Measurements from ENCODE around the gene SYTL5. TPM values are rescaled to one million over a fixed set of nuclear protein-coding genes. Genes with fewer than 3 reads are reported as not detected.

SYTL5 gene
- total RNA-seq, 6 experiments from 2014 or later, result 0.10 to 0.21 (median 0.16) TPM

DNA sequence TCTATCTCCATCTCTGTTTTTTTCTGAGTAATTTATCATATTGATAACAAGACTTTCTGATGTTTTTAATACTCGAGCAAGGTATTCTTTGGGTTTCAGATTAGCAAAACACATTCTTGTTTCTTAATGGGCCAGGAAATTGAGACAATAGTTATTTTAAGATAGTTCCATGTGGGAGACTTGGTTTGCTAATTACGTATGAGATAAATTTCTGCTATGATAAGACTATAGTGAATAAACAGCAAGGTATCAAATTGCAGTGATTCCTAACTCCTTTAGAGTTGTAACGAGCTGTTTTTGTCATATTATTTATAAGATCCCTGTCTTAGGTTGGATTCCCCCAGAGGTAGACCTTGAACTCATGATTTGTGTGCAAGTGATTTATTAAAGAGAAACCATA lies 38.3 kb downstream of the SYTL5 start:
- DNase-seq, result no peak
- Mint-ChIP-seq H3K27me3 (ENCODE audit: insufficient read depth) (no peaks in the 10 kb centered on the region), H3K27ac (no peak overlapping the region), H3K36me3 (ENCODE audit: low read depth) (no peaks in the 10 kb centered on the region), H3K9me3 (no peaks in the 10 kb centered on the region), H3K4me3 (no peak overlapping the region), H3K4me1 (ENCODE audit: low read depth) (no peaks in the 10 kb centered on the region)
- TF ChIP-seq, protein P1, sequence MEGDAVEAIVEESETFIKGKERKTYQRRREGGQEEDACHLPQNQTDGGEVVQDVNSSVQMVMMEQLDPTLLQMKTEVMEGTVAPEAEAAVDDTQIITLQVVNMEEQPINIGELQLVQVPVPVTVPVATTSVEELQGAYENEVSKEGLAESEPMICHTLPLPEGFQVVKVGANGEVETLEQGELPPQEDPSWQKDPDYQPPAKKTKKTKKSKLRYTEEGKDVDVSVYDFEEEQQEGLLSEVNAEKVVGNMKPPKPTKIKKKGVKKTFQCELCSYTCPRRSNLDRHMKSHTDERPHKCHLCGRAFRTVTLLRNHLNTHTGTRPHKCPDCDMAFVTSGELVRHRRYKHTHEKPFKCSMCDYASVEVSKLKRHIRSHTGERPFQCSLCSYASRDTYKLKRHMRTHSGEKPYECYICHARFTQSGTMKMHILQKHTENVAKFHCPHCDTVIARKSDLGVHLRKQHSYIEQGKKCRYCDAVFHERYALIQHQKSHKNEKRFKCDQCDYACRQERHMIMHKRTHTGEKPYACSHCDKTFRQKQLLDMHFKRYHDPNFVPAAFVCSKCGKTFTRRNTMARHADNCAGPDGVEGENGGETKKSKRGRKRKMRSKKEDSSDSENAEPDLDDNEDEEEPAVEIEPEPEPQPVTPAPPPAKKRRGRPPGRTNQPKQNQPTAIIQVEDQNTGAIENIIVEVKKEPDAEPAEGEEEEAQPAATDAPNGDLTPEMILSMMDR (IDR thresholded peaks at IDR 0.05), result no peak

DNA sequence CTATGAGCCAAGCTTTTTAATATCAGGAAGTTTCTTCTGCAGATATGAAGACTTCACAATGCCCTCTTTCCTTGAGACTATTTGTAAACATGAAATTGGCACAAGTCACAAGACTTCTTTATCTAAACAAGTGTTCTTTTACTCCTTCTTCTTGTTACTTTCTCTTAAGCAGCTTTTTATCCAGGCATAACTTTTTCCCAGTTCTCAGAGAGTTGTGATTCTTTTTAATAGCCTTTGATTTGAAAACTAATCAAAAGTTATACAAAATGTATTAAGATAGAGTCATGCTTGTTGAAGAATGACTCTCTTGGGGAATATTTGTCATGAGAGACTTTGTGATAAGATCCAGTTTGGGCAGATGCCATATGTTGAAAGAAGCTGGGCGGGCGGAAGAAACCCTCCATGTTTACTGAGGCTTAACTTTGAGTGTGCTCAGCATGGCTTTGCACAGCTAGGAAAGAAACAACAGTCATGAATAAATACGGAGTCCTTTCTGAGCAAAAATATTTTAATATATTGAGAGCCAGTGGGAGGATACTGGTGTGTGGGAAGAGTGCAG lies 39.3 kb downstream of the SYTL5 start:
- DNase-seq, result no peak
- no peaks in the 10 kb centered on the region for H3K36me3 Mint-ChIP-seq (ENCODE audit: low read depth)
- H3K9me3 Mint-ChIP-seq, result no peaks in the 10 kb centered on the region
- no peaks in the 10 kb centered on the region for H3K27me3 Mint-ChIP-seq (ENCODE audit: insufficient read depth)
- TF ChIP-seq, protein P1 (IDR thresholded peaks at IDR 0.05), result no peak
- no peaks in the 10 kb centered on the region for H3K4me1 Mint-ChIP-seq (ENCODE audit: low read depth)
- H3K27ac Mint-ChIP-seq, result no peak overlapping the region
- no peak overlapping the region for H3K4me3 Mint-ChIP-seq

DNA sequence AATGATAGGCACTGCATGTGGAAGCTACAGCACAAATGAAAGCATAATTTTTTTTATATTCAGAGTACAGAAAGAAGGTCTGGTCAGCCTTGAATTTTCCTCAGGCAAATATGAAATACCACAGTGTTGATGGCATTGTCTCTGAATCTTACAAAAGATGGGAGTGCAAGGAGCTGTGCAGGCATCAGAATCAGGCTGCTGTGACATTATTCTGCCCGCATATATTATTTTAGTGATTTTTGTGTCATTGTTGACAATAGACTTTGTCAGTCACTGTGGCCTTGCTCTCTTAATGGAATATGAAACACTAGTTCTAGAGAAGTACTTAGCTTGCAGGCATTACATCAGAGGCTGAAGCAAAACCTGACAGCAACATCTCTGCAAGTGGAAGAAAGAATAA lies 42.5 kb downstream of the SYTL5 start:
- TF ChIP-seq, protein P1 (IDR thresholded peaks at IDR 0.05), result no peak
- DNase-seq, result no peak
- H3K36me3 Mint-ChIP-seq (ENCODE audit: low read depth), result no peaks in the 10 kb centered on the region
- no peak overlapping the region for H3K4me3 Mint-ChIP-seq
- no peaks in the 10 kb centered on the region for H3K9me3 Mint-ChIP-seq
- H3K27me3 Mint-ChIP-seq (ENCODE audit: insufficient read depth), result no peaks in the 10 kb centered on the region
- peaks cover 16% of the 10 kb centered on the region for H3K4me1 Mint-ChIP-seq (ENCODE audit: low read depth)
- H3K27ac Mint-ChIP-seq, result no peak overlapping the region

DNA sequence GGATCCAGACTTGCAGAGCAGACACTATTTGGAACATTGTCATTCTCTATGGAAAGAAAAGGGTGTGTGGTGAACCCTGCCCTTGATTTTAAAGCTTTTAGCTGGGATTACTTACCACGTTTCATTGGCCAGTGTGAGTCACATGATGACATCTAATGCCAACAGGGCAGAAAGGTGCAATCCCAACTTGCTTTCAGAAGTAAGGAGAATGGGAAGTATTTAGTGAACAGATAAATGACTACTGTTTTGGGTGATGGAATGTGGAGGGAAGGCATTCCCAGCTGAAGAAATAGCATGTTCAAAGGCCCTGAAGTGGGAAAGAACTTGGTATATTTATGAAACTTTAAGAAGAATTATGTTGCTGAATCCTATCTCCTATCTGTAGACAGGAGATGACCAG lies 44.5 kb downstream of the SYTL5 start:
- H3K27me3 Mint-ChIP-seq (ENCODE audit: insufficient read depth), result peaks cover 4% of the 10 kb centered on the region; the same call in 1 of the 2 replicates
- DNase-seq, result no peak
- no peak overlapping the region for H3K4me3 Mint-ChIP-seq
- no peaks in the 10 kb centered on the region for H3K9me3 Mint-ChIP-seq
- TF ChIP-seq, protein P1 (IDR thresholded peaks at IDR 0.05), result no peak
- H3K27ac Mint-ChIP-seq, result no peak overlapping the region
- no peaks in the 10 kb centered on the region for H3K36me3 Mint-ChIP-seq (ENCODE audit: low read depth)
- H3K4me1 Mint-ChIP-seq (ENCODE audit: low read depth), result peaks cover 24% of the 10 kb centered on the region

DNA sequence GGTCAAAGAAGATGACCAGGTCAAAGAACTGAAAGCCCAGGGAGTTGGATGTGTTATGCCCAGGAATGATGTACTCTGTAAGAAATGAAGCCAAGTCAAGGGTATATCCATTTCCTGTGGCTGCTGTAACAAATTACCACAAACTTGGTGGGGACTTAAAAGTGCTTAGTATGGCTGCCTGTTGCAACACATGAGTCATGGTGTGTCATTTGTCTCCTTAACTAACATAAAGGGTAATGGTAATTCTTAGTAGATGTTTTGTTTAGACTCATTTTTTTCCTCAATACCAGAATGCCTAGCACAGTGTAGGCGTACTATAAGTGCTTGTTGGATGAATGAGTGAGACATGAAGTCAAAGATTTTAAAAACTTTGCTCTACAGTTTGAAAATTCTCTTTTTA lies 45.7 kb downstream of the SYTL5 start:
- no peaks in the 10 kb centered on the region for H3K9me3 Mint-ChIP-seq

More for the DNA sequence above, 45.7 kb downstream of the SYTL5 start:
- TF ChIP-seq, protein P1 (IDR thresholded peaks at IDR 0.05), result no peak
- peak overlapping the region; percentile 57; the same call in 1 of the 2 replicates for H3K27ac Mint-ChIP-seq
- no peak overlapping the region for H3K4me3 Mint-ChIP-seq
- peaks cover 4% of the 10 kb centered on the region; the same call in 1 of the 2 replicates for H3K27me3 Mint-ChIP-seq (ENCODE audit: insufficient read depth)
- H3K4me1 Mint-ChIP-seq (ENCODE audit: low read depth), result peaks cover 24% of the 10 kb centered on the region
- H3K36me3 Mint-ChIP-seq (ENCODE audit: low read depth), result no peaks in the 10 kb centered on the region
- DNase-seq, result peak; percentile 47
